Measurements from ENCODE around the gene SCUBE1.
A peak's percentile ranks its signal among the peaks of the same experiment; 100 is the strongest.

SCUBE1 gene

GRCh38 chr22:43385770-43386641, 42.8 kb upstream of the SCUBE1 start:
- no peak overlapping the region for H3K27ac ChIP-seq
- H3K4me2 ChIP-seq: peak overlapping the region in 10 of 11 experiments; percentile 21 to 78 (median 40); a peak in 12 of 22 replicates
- no peak for TF ChIP-seq Cebpa-rat (IDR thresholded peaks at IDR 0.05)
- H3K4me1 ChIP-seq: peaks cover 12 to 20% (median 17%) of the 10 kb centered on the region in 10 experiments
- H3K9me3 ChIP-seq (replicated peaks in 1 of 11): no peaks in the 10 kb centered on the region
- peaks cover 0 to 7% (median 0%) of the 10 kb centered on the region in 11 experiments; a peak in 3 of 22 replicates for H4K20me1 ChIP-seq
- no peak overlapping the region for H3K9ac ChIP-seq
- no peak overlapping the region for H3K4me3 ChIP-seq
- H3K36me3 ChIP-seq: no peaks in the 10 kb centered on the region
- H3K27me3 ChIP-seq: no peaks in the 10 kb centered on the region; a peak in 1 of 22 replicates

DNA sequence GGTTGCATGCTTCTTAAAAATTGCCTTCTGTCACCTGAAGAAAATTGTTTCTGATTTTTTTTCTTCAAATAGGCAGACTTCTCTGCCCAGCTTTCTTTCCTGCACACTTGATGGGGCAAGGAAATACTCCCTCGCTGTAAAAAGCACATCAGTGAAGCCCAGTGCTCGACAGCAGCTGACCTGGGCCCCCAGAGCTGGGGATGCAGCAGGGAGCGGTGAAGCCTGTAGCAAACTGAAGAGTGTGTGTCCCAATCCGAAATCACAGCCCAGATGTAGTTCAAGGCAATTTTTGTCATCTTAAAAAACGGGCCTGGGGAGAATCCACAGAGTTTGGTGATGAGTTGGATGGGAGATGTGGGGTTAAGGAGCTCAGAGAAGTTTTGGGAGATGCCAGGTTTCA, 41.7 kb upstream of the SCUBE1 start:
- Histone ChIP-seq H3K4me3 (no peak overlapping the region), H3K9me3 (replicated peaks in 1 of 11) (no peaks in the 10 kb centered on the region), H3K27ac (no peak overlapping the region), H3K36me3 (no peaks in the 10 kb centered on the region), H4K20me1 (peaks cover 0 to 7% (median 0%) of the 10 kb centered on the region in 11 experiments; a peak in 3 of 22 replicates), H3K4me1 (peaks cover 14 to 25% (median 21%) of the 10 kb centered on the region in 10 experiments), H3K9ac (no peak overlapping the region), H3K4me2 (no peak overlapping the region), H3K27me3 (no peaks in the 10 kb centered on the region; a peak in 1 of 22 replicates)
- TF ChIP-seq Cebpa-rat (IDR thresholded peaks at IDR 0.05): no peak

DNA sequence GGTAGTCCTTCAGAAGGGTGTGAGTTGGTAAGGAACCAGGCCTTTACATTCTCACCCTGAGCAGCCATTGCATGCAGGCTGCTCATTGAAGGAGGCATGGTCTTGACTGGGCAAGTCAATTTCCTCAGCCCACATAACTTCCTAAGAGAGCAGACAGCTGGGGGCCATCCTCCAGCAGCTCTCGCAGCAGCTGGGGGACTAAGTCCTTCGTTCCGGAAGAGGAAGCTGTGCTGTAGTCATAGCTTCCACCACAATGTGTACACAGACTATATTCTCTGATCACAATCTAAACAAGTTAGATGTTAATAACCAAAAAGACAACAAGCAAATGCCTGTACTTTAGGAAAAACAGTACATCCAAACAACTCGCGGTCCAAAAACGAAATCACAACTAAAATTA, 38.5 kb upstream of the SCUBE1 start:
- Histone ChIP-seq H4K20me1 (0 out of 22 replicates have a peak, but pooled peaks cover 0 to under 1% (median 0%) of the 10 kb centered on the region in 11 experiments), H3K4me1 (peaks cover 37 to 52% (median 45%) of the 10 kb centered on the region in 10 experiments), H3K27ac (peak overlapping the region in 9 of 11 experiments; percentile 40 to 76 (median 61); a peak in 15 of 22 replicates), H3K9ac (peak overlapping the region in 2 of 11 experiments; percentile 11 to 48; a peak in 2 of 22 replicates), H3K4me3 (no peak overlapping the region), H3K27me3 (no peaks in the 10 kb centered on the region; a peak in 1 of 22 replicates), H3K36me3 (no peaks in the 10 kb centered on the region), H3K9me3 (replicated peaks in 1 of 11) (no peaks in the 10 kb centered on the region), H3K4me2 (peak overlapping the region; percentile 66 to 94 (median 75))
- no peak for TF ChIP-seq Cebpa-rat (IDR thresholded peaks at IDR 0.05)

- Histone ChIP-seq H3K4me3 (no peak overlapping the region; a peak in 2 of 20 replicates), H3K9me3 (replicated peaks in 1 of 11) (peaks cover 8 to 14% (median 12%) of the 10 kb centered on the region in 11 experiments), H3K27ac (peak overlapping the region in 3 of 11 experiments; percentile 11 to 32 (median 22); a peak in 5 of 22 replicates), H4K20me1 (no peaks in the 10 kb centered on the region), H3K9ac (peak overlapping the region in 8 of 11 experiments; percentile 5 to 46 (median 16); a peak in 8 of 22 replicates), H3K27me3 (no peaks in the 10 kb centered on the region), H3K4me1 (peaks cover 37 to 50% (median 47%) of the 10 kb centered on the region in 10 experiments), H3K36me3 (no peaks in the 10 kb centered on the region), H3K4me2 (peak overlapping the region; percentile 64 to 87 (median 76))
- no peak for TF ChIP-seq Cebpa-rat (IDR thresholded peaks at IDR 0.05)
Observed at GRCh38 chr22:43377896-43378704, 34.9 kb upstream of the SCUBE1 start.

DNA sequence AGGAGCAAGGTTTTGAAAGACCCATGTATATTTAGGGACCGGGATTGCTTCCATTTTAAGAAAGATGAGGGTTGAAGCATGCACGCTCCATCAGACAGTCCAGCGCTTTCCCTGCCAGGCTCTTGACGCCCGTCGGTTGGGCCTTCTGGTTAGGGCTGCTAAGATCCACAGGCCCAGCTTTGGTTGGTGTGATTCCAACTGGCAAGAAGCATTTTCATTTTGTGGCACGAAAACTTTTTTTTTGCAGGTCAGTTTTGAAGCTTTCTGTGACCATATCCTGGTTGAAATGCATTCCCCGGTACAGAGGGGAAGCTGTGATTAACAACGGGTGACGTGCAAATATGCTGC, 34.4 kb upstream of the SCUBE1 start:
- Histone ChIP-seq H3K9ac (no peak overlapping the region), H3K4me2 (peak overlapping the region; percentile 64 to 87 (median 76)), H3K4me1 (peaks cover 37 to 50% (median 47%) of the 10 kb centered on the region in 10 experiments), H3K27ac (0 out of 22 replicates have a peak overlapping the region, but pooled peaks of 1 of the 11 experiments have one; percentile 12), H3K4me3 (no peak overlapping the region), H3K36me3 (no peaks in the 10 kb centered on the region), H3K27me3 (no peaks in the 10 kb centered on the region), H3K9me3 (replicated peaks in 1 of 11) (peaks cover 8 to 14% (median 12%) of the 10 kb centered on the region in 11 experiments), H4K20me1 (no peaks in the 10 kb centered on the region)
- TF ChIP-seq Cebpa-rat (IDR thresholded peaks at IDR 0.05): no peak

DNA sequence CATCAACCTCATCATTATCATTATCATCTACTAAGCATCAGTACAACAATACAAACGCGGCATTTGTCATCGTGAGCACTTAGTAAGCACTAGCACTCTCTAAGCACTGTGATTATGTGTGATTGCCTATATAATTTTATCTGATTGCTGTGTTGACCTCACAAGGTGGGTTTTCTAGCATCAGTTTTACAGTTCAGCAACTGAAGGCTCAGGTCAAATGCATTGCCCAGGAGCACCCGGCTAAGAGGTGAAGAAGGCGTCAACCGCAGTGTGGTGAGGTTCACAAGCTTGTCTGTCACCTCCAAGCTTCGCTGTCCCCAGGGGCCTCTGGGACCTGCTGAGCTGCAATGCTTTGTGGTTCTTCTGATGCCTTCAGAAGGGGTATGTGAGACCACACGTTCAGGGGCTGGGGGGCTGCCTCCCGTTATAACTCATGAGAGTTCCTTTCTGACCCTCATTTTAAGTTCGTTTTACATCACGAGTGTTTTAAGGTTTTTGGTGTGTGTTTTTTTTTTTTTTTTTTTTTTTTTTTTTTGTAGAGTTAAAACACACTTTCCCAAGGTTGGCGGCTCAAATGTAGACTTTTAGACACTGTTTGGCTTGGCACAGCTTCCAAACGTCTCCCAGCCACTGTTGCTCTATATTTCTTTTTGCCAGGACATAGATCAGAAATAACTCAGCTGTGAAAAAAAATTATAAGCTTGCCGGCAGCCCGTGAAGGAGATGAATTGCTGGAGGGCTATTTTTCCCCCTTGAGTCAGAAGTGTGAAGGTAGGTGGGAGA, 33.8 kb upstream of the SCUBE1 start:
- H3K4me2 ChIP-seq: peak overlapping the region; percentile 64 to 87 (median 76); a peak in 21 of 22 replicates

GRCh38 chr22:43375951-43376455, 32.8 kb upstream of the SCUBE1 start:
- Histone ChIP-seq H3K9ac (no peak overlapping the region), H3K4me1 (peaks cover 25 to 36% (median 33%) of the 10 kb centered on the region in 10 experiments), H3K27me3 (no peaks in the 10 kb centered on the region), H4K20me1 (no peaks in the 10 kb centered on the region), H3K4me3 (no peak overlapping the region), H3K9me3 (replicated peaks in 1 of 11) (peaks cover 8 to 14% (median 12%) of the 10 kb centered on the region in 11 experiments), H3K36me3 (no peaks in the 10 kb centered on the region), H3K27ac (no peak overlapping the region), H3K4me2 (peak overlapping the region in 2 of 11 experiments; percentile 66 to 76; a peak in 1 of 22 replicates)
- no peak for TF ChIP-seq Cebpa-rat (IDR thresholded peaks at IDR 0.05)

More for the DNA sequence above, 33.8 kb upstream of the SCUBE1 start:
- Histone ChIP-seq H4K20me1 (no peaks in the 10 kb centered on the region), H3K9me3 (replicated peaks in 1 of 11) (peaks cover 8 to 14% (median 12%) of the 10 kb centered on the region in 11 experiments), H3K4me3 (no peak overlapping the region), H3K36me3 (no peaks in the 10 kb centered on the region), H3K4me1 (peaks cover 34 to 45% (median 42%) of the 10 kb centered on the region in 10 experiments), H3K9ac (0 out of 22 replicates have a peak overlapping the region, but pooled peaks of 1 of the 11 experiments have one; percentile 21), H3K27ac (0 out of 22 replicates have a peak overlapping the region, but pooled peaks of 1 of the 11 experiments have one; percentile 12), H3K27me3 (no peaks in the 10 kb centered on the region)
- no peak for TF ChIP-seq Cebpa-rat (IDR thresholded peaks at IDR 0.05)

DNA sequence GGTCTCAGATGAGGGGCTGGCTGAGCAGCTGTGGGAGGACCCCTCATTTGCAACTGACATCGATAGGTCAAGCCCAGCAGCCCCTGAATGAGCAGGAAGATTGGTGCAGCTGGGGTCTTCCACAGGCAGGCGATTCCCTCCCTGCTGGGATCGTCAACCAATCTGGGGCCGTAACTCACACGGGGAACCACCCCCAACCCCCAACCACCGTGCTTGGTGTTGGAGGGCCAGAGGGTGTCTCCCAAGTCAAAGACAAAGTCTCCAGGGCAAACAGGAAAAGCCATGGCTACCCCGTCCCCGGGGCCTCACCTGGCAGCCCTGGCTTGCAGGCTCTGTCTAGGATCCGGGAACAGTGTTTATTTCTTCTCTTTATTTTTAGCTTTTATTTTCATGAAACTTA, 26.9 kb upstream of the SCUBE1 start:
- no peak for TF ChIP-seq Cebpa-rat (IDR thresholded peaks at IDR 0.05)
- Histone ChIP-seq H4K20me1 (no peaks in the 10 kb centered on the region), H3K27me3 (no peaks in the 10 kb centered on the region)

More for the DNA sequence above, 26.9 kb upstream of the SCUBE1 start:
- Histone ChIP-seq H3K9ac (no peak overlapping the region), H3K27ac (no peak overlapping the region), H3K9me3 (replicated peaks in 1 of 11) (peaks cover 8 to 13% (median 11%) of the 10 kb centered on the region in 11 experiments), H3K4me3 (no peak overlapping the region), H3K36me3 (no peaks in the 10 kb centered on the region), H3K4me2 (peak overlapping the region in 4 of 11 experiments; percentile 13 to 38 (median 24); a peak in 2 of 22 replicates), H3K4me1 (peaks cover 0 to 9% (median 4%) of the 10 kb centered on the region in 10 experiments; a peak in 9 of 20 replicates)

Measured in BLaER1 treated with 17β-estradiol and CSF1 and Interleukin-3, amounts not matched to agents 10 nM and 100 nM (cell line).